Left renal pelvis (tissue), 4 donors: ENCODE data around the gene CRACDL. TPM values are rescaled to one million over a fixed set of nuclear protein-coding genes. Genes with fewer than 3 reads are reported as not detected.
"Not testable (repeated sequence)": the region's sequence is repeated elsewhere in the genome, so short reads cannot be mapped to it uniquely, and the experiment has no call there.

Experiments used
- DNase-seq, 4 donors: peaks; one replicate each; pipeline ENCODE4 v3.0.0-alpha.2; 2013; ENCODE audit warnings: low read depth in 4 of 4, low spot score in 3 of 4
- polyA plus RNA-seq, 4 donors: library from polyadenylated mRNA; unstranded; fragments of 120-200 nt; gene quantifications; one replicate each; pipeline ENCODE4 v1.2.1, GENCODE V29; 2013; ENCODE audit not compliant: insufficient read length in 4 of 4

The CRACDL gene
- polyA plus RNA-seq, 4 donors, result 1.5 to 3.2 (median 2.7) TPM

GRCh38 chr2:98759827-98760625 is 176.0 kb downstream of the CRACDL start:
- DNase-seq, result no peak

GRCh38 chr2:98759338-98759737 is 176.7 kb downstream of the CRACDL start:
- DNase-seq, result no peak

GRCh38 chr2:98757904-98758421 is 178.1 kb downstream of the CRACDL start:
- DNase-seq, result peak in 1 of 4 donors; percentile 16

GRCh38 chr2:98753801-98754200 is 182.2 kb downstream of the CRACDL start:
- no peak for DNase-seq

GRCh38 chr2:98752711-98753110 is 183.3 kb downstream of the CRACDL start:
- not testable (repeated sequence) for DNase-seq

- DNase-seq, result no peak
Measured at GRCh38 chr2:98751748-98752147, 184.3 kb downstream of the CRACDL start.

- DNase-seq, result no peak
Measured at GRCh38 chr2:98750593-98751282, 185.3 kb downstream of the CRACDL start.

- no peak for DNase-seq
Measured at GRCh38 chr2:98749066-98749450, 187.0 kb downstream of the CRACDL start.

GRCh38 chr2:98748292-98749065 is 187.5 kb downstream of the CRACDL start:
- DNase-seq, result no peak

GRCh38 chr2:98747888-98748287 is 188.1 kb downstream of the CRACDL start:
- DNase-seq, result no peak

GRCh38 chr2:98746426-98746825 is 189.6 kb downstream of the CRACDL start:
- no peak for DNase-seq

GRCh38 chr2:98744595-98744994 is 191.4 kb downstream of the CRACDL start:
- DNase-seq, result no peak

Other genes starting within 250 kb of the CRACDL start
- 10 to 100 TPM; 16.0 to 42.6 (median 29.3) TPM for gene MGAT4A, start 205.1 kb downstream of the CRACDL start, polyA plus RNA-seq
- 10 to 100 TPM in 3 of 4 donors, 1 to 10 TPM in 1; 1.5 to 11.6 (median 11.4) TPM for gene C2orf15, start 205.5 kb upstream of the CRACDL start, polyA plus RNA-seq
- gene TSGA10, start 218.7 kb upstream of the CRACDL start, polyA plus RNA-seq, result 10 to 100 TPM in 3 of 4 donors, 1 to 10 TPM in 1; 4.6 to 19.9 (median 12.6) TPM
- 10 to 100 TPM; 11.9 to 19.5 (median 14.4) TPM for gene LIPT1, start 218.7 kb upstream of the CRACDL start, polyA plus RNA-seq
- 10 to 100 TPM; 39.8 to 54.3 (median 51.6) TPM for gene MITD1, start 244.8 kb upstream of the CRACDL start, polyA plus RNA-seq
- gene MRPL30, start 245.0 kb upstream of the CRACDL start, polyA plus RNA-seq, result 10 to 100 TPM; 37.3 to 57.7 (median 51.0) TPM